Mucosa of stomach (tissue), 1 donor: Measurements from ENCODE around the gene NRDC.

ENCODE experiments used
- H3K27me3 ChIP-seq: one replicate; pipeline ENCODE4 v1.7.0; 2013; ENCODE audit warnings: mild to moderate bottlenecking, low read length; ENCODE audit not compliant: control insufficient read depth, insufficient read depth
- H3K36me3 ChIP-seq: one replicate; pipeline ENCODE4 v1.7.0; 2013; ENCODE audit warnings: low read length; ENCODE audit not compliant: control insufficient read depth, insufficient read depth
- H3K4me1 ChIP-seq: one replicate; pipeline ENCODE4 v1.7.0; 2013; ENCODE audit warnings: mild to moderate bottlenecking, low read length; ENCODE audit not compliant: control insufficient read depth, insufficient read depth
- H3K4me3 ChIP-seq: one replicate; pipeline ENCODE4 v1.7.0; 2013; ENCODE audit warnings: low read length
- H3K9ac ChIP-seq: one replicate; pipeline ENCODE4 v1.7.0; 2013; ENCODE audit warnings: mild to moderate bottlenecking, low read length, moderate library complexity
- H3K9me3 ChIP-seq: one replicate; pipeline ENCODE4 v1.7.0; 2013; ENCODE audit warnings: mild to moderate bottlenecking, low read length, moderate library complexity; ENCODE audit not compliant: control insufficient read depth
- donor health status: Pancreatic carcinoma.

Gene NRDC

DNA sequence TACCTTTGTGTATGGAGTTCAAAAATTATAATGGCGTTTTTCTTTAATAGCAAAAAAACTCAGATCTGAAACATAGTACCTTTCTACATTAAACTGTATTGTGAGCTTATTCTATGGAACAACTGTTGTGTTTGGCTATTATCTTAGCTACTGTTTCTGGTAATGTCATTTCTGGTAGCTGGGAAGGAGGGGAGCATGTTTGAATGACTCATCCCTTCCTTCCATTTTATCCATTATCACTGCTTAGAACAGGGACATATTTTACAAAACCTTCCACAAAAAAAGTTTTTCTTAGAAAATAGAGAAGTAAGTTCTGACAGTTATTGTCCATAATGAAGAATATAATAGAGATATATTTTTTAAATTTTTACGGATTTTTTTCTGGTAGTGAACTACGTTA is 128.3 kb downstream of the NRDC start:
- Histone ChIP-seq H3K4me1 (no peaks in the 10 kb centered on the region), H3K36me3 (no peaks in the 10 kb centered on the region), H3K27me3 (no peaks in the 10 kb centered on the region), H3K9ac (no peak overlapping the region), H3K9me3 (no peaks in the 10 kb centered on the region), H3K4me3 (no peak overlapping the region)

DNA sequence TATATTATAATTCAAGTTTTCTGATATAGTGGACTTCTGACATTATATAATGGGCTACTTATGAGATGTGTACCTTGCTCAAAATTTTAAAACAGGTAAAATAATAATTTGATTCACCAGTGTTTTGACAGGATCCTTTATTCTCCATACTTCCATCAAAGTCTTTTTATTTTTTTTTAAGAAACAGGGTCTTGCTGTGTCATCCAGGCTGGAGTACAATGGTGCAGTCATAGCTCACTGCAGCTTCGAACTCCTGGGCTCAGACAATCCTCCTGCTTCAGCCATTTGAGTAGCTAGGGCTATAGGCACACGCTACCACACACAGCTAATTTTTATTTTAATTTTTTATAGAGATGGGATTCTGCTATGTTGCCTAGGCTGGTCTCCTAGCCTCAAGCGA is 129.4 kb downstream of the NRDC start:
- H3K36me3 ChIP-seq, result no peaks in the 10 kb centered on the region

DNA sequence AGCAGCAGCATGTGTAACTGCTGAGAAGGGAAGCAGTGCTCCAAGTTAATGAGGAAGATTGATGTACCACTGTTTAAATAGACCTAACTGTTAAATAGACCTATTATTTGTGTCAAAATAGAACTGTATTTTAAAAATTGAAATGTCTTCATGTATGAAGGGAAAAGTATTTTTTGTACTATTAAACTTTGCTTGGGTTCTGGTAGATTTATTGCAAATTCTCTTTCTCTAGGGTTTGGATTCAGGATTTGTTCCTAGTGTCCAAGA is 133.3 kb downstream of the NRDC start:
- H3K36me3 ChIP-seq, result no peaks in the 10 kb centered on the region
- H3K9ac ChIP-seq, result no peak overlapping the region
- H3K4me1 ChIP-seq, result no peaks in the 10 kb centered on the region
- no peaks in the 10 kb centered on the region for H3K27me3 ChIP-seq
- H3K9me3 ChIP-seq, result no peaks in the 10 kb centered on the region
- no peak overlapping the region for H3K4me3 ChIP-seq

More for the DNA sequence above, 129.4 kb downstream of the NRDC start:
- Histone ChIP-seq H3K27me3 (no peaks in the 10 kb centered on the region), H3K4me3 (no peak overlapping the region), H3K4me1 (no peaks in the 10 kb centered on the region), H3K9me3 (no peaks in the 10 kb centered on the region), H3K9ac (no peak overlapping the region)

DNA sequence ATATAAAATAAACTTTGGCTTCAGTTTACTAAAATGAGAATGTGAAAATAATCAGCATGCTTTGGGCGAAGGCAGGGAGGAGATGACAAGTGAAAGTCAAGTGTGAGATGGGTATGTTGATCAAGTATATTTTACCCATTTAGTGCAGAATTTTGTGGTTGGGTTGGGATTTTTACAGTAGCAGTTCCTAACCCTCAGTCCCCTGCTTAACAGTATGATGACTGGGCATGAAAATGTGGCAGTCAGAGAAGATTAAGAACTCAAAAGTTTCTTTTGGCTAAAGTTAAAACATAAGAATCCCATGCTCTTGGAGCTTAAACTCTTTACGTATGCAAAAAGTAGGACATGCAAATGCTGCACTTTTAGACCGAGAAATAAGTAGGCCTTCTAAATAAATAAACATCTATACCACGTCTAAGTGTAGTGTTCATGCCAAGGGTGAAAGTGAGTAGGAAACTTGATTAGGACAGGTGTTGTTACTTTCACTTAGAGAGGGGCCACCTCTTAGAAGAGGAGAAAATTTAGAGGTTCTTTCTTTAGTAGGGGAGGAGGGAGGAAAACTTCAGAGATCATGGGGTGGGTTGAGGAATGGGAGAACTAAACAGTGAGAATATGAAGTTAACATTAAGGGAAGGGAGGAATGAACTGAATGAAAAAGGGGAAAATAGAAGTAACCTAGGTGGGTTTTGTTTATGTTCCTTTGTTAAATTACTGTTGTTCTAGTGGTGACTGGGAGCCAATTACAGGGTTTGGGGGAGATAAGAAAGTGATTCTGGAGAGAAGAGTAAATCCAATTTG is 133.8 kb downstream of the NRDC start:
- no peaks in the 10 kb centered on the region for H3K4me1 ChIP-seq
- H3K27me3 ChIP-seq, result no peaks in the 10 kb centered on the region
- H3K9me3 ChIP-seq, result no peaks in the 10 kb centered on the region
- no peak overlapping the region for H3K4me3 ChIP-seq
- H3K36me3 ChIP-seq, result no peaks in the 10 kb centered on the region
- H3K9ac ChIP-seq, result no peak overlapping the region

DNA sequence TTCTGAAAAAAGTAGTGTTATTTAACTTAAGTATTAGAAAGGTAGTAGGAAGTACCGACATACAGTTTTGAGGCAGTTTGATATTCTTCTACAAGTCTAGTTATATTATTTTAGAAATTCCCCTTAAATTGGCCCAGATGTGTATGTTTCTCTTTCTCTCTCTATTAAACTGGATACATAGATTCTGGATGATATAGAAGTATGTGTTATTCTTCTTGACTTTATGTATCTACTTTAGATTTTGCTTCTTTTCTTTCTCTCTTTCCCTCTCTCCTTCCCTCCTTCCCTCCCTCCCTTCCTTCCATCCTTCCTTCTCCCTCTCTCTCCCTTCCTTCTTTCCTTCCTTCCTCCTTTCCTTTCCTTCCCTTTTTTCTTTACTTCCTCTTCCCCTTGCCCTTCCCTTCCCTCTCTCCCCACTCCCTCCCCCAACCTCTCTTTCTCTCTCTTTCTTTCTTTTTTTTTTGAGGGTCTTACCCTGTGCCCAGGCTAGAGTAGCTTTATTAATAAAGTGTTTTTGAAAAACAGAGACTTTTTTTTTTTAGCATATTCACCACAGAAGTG is 137.3 kb downstream of the NRDC start:
- H3K27me3 ChIP-seq, result no peaks in the 10 kb centered on the region
- no peak overlapping the region for H3K9ac ChIP-seq
- H3K9me3 ChIP-seq, result no peaks in the 10 kb centered on the region
- no peak overlapping the region for H3K4me3 ChIP-seq
- H3K4me1 ChIP-seq, result peaks cover 8% of the 10 kb centered on the region
- no peaks in the 10 kb centered on the region for H3K36me3 ChIP-seq

DNA sequence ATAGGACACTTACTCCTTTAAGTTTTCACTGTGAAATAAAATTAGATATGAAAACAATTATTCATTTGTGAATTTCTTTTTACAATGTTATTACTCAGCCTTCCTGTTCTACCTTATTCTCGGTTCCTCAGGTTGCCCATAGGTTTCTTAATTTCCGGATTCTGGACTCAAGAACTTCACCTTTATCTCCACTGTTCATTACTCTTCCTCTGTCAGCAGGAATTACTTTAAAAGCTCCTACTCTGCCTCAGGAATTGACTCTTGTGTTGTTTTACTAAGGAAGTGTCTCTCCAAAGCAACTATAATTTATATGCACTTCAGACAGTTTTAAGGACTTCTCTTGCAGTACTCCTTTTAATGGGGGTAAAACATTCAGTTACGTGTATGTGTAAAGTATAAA is 137.9 kb downstream of the NRDC start:
- Histone ChIP-seq H3K4me3 (no peak overlapping the region), H3K27me3 (no peaks in the 10 kb centered on the region), H3K36me3 (no peaks in the 10 kb centered on the region), H3K4me1 (peaks cover 8% of the 10 kb centered on the region), H3K9ac (no peak overlapping the region), H3K9me3 (no peaks in the 10 kb centered on the region)
